Measurements from ENCODE around the gene MUC2.

The MUC2 gene

GRCh38 chr11:1088927-1089737 is 14.5 kb downstream of the MUC2 start:
- no peak for DNase-seq

- DNase-seq = no peak
Observed at GRCh38 chr11:1089738-1090599, 15.3 kb downstream of the MUC2 start.

- no peak for DNase-seq
Observed at GRCh38 chr11:1090600-1091331, 16.1 kb downstream of the MUC2 start.

- no peak for DNase-seq
Observed at GRCh38 chr11:1091332-1092083, 16.8 kb downstream of the MUC2 start.

GRCh38 chr11:1092145-1092670 is 17.5 kb downstream of the MUC2 start:
- no peak for DNase-seq

- no peak for DNase-seq
Observed at GRCh38 chr11:1092919-1093318, 18.2 kb downstream of the MUC2 start.

GRCh38 chr11:1099519-1100355 is 25.1 kb downstream of the MUC2 start:
- DNase-seq = no peak

- no peak for DNase-seq
Observed at GRCh38 chr11:1100417-1101245, 26.0 kb downstream of the MUC2 start.

- DNase-seq = no peak
Observed at GRCh38 chr11:1101318-1102089, 26.8 kb downstream of the MUC2 start.

- DNase-seq = no peak
Observed at GRCh38 chr11:1102221-1102971, 27.7 kb downstream of the MUC2 start.

- DNase-seq = no peak
Observed at GRCh38 chr11:1102996-1103395, 28.3 kb downstream of the MUC2 start.

- no peak for DNase-seq
Observed at GRCh38 chr11:1103401-1104360, 29.0 kb downstream of the MUC2 start.

GRCh38 chr11:1104411-1105182 is 29.9 kb downstream of the MUC2 start:
- no peak for DNase-seq

GRCh38 chr11:1105183-1105565 is 30.5 kb downstream of the MUC2 start:
- DNase-seq = no peak

GRCh38 chr11:1106387-1106786 is 31.7 kb downstream of the MUC2 start:
- DNase-seq = no peak

GRCh38 chr11:1107316-1108245 is 32.9 kb downstream of the MUC2 start:
- DNase-seq = no peak
